ENCODE measurements around the gene WBP1. TPM values are rescaled to one million over a fixed set of nuclear protein-coding genes. Genes with fewer than 3 reads are reported as not detected.

Gene WBP1
- total and polyA plus RNA-seq, 2 donors (not counting 3 experiments of a cell fraction or from before 2014, with no cell fraction given) = 50.5 to 209 TPM

DNA sequence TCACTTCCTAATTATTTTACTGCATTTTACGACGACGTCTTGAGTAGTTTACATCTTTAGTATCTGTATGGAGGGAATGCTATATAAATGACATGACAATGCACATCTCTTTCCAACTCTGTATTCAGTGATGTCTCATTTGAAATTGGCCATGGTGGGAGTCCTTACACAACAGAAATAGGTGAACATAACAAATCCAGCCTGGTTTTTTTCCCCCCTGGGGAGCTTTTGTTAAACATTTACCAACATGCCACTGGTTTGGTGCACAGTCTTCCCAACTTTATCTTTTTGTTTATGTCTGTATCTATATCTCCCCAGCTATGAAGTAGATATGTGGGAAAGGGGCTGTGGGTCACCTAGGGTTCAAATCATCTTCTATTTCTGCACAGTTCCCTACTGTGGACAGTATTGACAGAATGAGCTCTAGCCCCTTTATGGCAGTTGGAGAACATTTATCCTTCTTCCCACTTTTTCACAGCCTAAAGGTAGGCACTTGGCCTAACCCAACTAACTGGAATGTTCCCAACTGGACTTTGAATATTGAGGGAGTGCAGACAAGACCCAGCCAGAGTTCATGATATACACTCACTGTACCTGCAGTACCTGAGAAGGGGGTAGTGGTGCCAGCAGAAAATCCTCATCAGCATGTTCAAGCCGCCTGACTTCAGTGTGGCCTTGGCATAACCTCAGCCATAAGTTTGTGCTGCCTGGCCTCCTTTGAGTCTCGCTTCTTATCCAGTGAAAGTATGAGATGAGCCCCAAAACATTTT lies 10.8 kb upstream of the WBP1 start:
- POLR2A ChIA-PET = no interaction called here
- no peaks in the 10 kb centered on the region for H3K36me3 ChIP-seq (ENCODE audit: control insufficient read depth in 2 of 2, extremely low read depth in 1 of 2, insufficient read depth in 2 of 2, low read length in 2 of 2)
- dilution Hi-C loops (cut with MboI; ENCODE audit: extremely low pct_ligation_motif_present, low sequenced_read_pairs) = no loop called here

More for the DNA sequence above, 10.8 kb upstream of the WBP1 start:
- H3K4me1 ChIP-seq (ENCODE audit: control insufficient read depth, extremely low read depth, insufficient read depth, low read length) = peaks cover 7% of the 10 kb centered on the region
- TF ChIP-seq CTCF (IDR thresholded peaks at IDR 0.05; ENCODE audit: extremely low read depth in 1 of 2, insufficient read depth in 1 of 2, low read depth in 1 of 2, low read length in 2 of 2) (no peak), EZH2 (IDR thresholded peaks at IDR 0.05; ENCODE audit: borderline replicate concordance, low read depth, low read length, severe bottlenecking) (no peak), MAX (IDR thresholded peaks at IDR 0.05; ENCODE audit: insufficient read depth, insufficient read length) (no peak), POLR2A (IDR thresholded peaks at IDR 0.05; ENCODE audit: low read depth, low read length) (no peak), POLR2AphosphoS5 (IDR thresholded peaks at IDR 0.05; ENCODE audit: insufficient read depth, low read depth, low read length) (no peak), JUN (IDR thresholded peaks at IDR 0.05; ENCODE audit: borderline replicate concordance, insufficient read depth, insufficient read length, low read depth) (no peak), GATA2 (IDR thresholded peaks at IDR 0.05; ENCODE audit: insufficient read depth, insufficient read length, low read depth, low read length) (no peak), FOS (IDR thresholded peaks at IDR 0.05; ENCODE audit: borderline replicate concordance, insufficient read depth, low read length) (no peak), MYC (IDR thresholded peaks at IDR 0.05; ENCODE audit: low read depth, low read length) (no peak)
- peaks cover 12 to 19% of the 10 kb centered on the region in 2 experiments for H3K27me3 ChIP-seq (ENCODE audit: control insufficient read depth in 2 of 2, insufficient read depth in 2 of 2, low read length in 2 of 2)
- CTCF ChIA-PET = no interaction called here
- BruUV-seq (replicated peaks) = no TSS peak
- H3K79me2 ChIP-seq (ENCODE audit: control insufficient read depth, insufficient read depth, low read length) = no peaks in the 10 kb centered on the region
- H4K20me1 ChIP-seq (replicated peaks; ENCODE audit: control insufficient read depth, extremely low read depth, insufficient read depth, low read length) = no peaks in the 10 kb centered on the region
- H3K27ac ChIP-seq (ENCODE audit: insufficient read depth, low read depth, low read length) = no peak overlapping the region
- DNase-seq (ENCODE audit: low read depth, low spot score) (no peak), FAIRE-seq (no peak)
- H3K4me2 ChIP-seq (ENCODE audit: insufficient read depth, low read length) = no peak overlapping the region
- no peak overlapping the region for H2AFZ ChIP-seq (ENCODE audit: low read depth, low read length)
- H3K9me1 ChIP-seq (replicated peaks; ENCODE audit: control insufficient read depth, extremely low read depth, insufficient read depth, low read length) = no peaks in the 10 kb centered on the region
- no peak overlapping the region for H3K4me3 ChIP-seq (replicated peaks in 1 of 3; ENCODE audit: insufficient read depth in 1 of 3, low read depth in 1 of 3, low read length in 3 of 3)
- no peak overlapping the region for H3K9ac ChIP-seq (replicated peaks; ENCODE audit: extremely low read depth, insufficient read depth, low read length)
- intact Hi-C loops (cut with micrococcal nuclease) = no loop called here
- H3K9me3 ChIP-seq (replicated peaks; ENCODE audit: control insufficient read depth, insufficient read depth, low read length) = no peaks in the 10 kb centered on the region

Data from endothelial cell of umbilical vein (primary cell).